Suprapubic skin (tissue), 4 donors: ENCODE results near the gene SAMD4B.

Experiments used
- CTCF ChIP-seq, 2 donors: fragments of 200-600 bp in 1 of 2; fragments of 450-650 bp in 1 of 2; sonication (generic) in 1 of 2; IDR thresholded peaks; one replicate each; pipeline ENCODE4 v1.5.1; 2016 to 2019; ENCODE audit warnings: antibody characterized with exemption in 2 of 2, mild to moderate bottlenecking in 1 of 2, moderate library complexity in 1 of 2
- EP300 ChIP-seq: sonication (generic); formaldehyde crosslinking; IDR thresholded peaks from one replicate; pipeline ENCODE4 v1.6.1; 2017; ENCODE audit warnings: antibody characterized with exemption
- POLR2A ChIP-seq, 2 donors: fragments of 450-650 bp; IDR thresholded peaks; one replicate each; pipeline ENCODE4 v1.6.1; 2017; ENCODE audit warnings: antibody characterized with exemption in 2 of 2, mild to moderate bottlenecking in 2 of 2, moderate library complexity in 2 of 2
- POLR2AphosphoS5 ChIP-seq, 3 donors: sonication (generic); formaldehyde crosslinking; IDR thresholded peaks; one replicate each; pipeline ENCODE4 v1.6.1; 2017; ENCODE audit warnings: antibody characterized with exemption in 3 of 3

DNA sequence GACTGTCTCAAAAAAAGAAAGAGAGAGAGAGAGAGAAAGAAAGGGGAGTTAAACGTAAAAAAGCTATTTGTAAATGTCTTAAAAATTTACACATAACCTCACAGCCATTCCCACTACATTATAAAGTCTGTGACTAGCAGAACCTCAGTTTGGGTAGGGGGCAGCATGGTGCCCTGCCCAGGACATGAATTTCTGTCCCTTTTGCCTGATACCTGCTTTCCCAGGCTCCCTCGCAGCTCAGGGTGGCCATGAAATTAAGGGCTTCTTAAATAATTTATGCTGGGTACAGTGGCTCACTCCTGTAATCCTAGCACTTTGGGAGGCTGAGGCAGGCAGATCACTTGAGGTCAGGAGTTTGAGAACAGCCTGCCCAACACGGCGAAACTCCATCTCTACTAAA, 41.2 kb upstream of the SAMD4B start:
- no peak for TF ChIP-seq CTCF (IDR thresholded peaks at IDR 0.05)
- no peak for TF ChIP-seq POLR2AphosphoS5 (IDR thresholded peaks at IDR 0.05)
- TF ChIP-seq EP300: no peak
- TF ChIP-seq POLR2A (IDR thresholded peaks at IDR 0.05): no peak
